Muscle of leg (tissue), 11 donors: ENCODE measurements around the gene CDYL. TPM values are rescaled to one million over a fixed set of nuclear protein-coding genes. Genes with fewer than 3 reads are reported as not detected.

Experiments used
- DNase-seq: peaks from one replicate; pipeline ENCODE4 v3.0.0; 2013
- H3K27ac ChIP-seq: one replicate; pipeline ENCODE4 v1.5.1; 2013; ENCODE audit warnings: mild to moderate bottlenecking, low read length, control low read depth
- H3K27me3 ChIP-seq: one replicate; pipeline ENCODE4 v1.6.1; 2013; ENCODE audit warnings: low read length; ENCODE audit not compliant: control insufficient read depth, insufficient read depth
- H3K36me3 ChIP-seq: one replicate; pipeline ENCODE4 v1.6.1; 2013; ENCODE audit warnings: low read length; ENCODE audit not compliant: control insufficient read depth, insufficient read depth
- H3K4me1 ChIP-seq: one replicate; pipeline ENCODE4 v1.6.1; 2013; ENCODE audit warnings: low read length; ENCODE audit not compliant: control insufficient read depth, insufficient read depth
- H3K4me3 ChIP-seq: one replicate; pipeline ENCODE4 v1.5.1; 2013; ENCODE audit warnings: low read length, control low read depth
- H3K9me3 ChIP-seq: replicated peaks from 2 replicates; pipeline ENCODE4 v1.6.1; 2013; ENCODE audit warnings: low read depth, low read length; ENCODE audit not compliant: control insufficient read depth
- WGBS: methylation state at CpG from one replicate; pipeline ENCODE4 v1.1.5; 2013; ENCODE audit warnings: missing lambda C conversion rate; ENCODE audit not compliant: insufficient coverage; 5-methylcytosine and 5-hydroxymethylcytosine counted together
- polyA plus RNA-seq, 8 donors: library from polyadenylated mRNA; unstranded; fragments of 120-200 nt; gene quantifications; one replicate each; pipeline versions ENCODE4 v1.2.1 to v1.2.3, GENCODE V29; 2013; ENCODE audit warnings: inconsistent platforms in 1 of 8, low replicate concordance in 1 of 8; ENCODE audit not compliant: insufficient read length in 8 of 8, insufficient read depth in 1 of 8
- total RNA-seq: library from RNA; stranded (reverse); fragments of 120-200 nt; gene quantifications from one replicate; pipeline ENCODE4 v1.2.4, GENCODE V29; 2013

Gene CDYL
- total and polyA plus RNA-seq, 9 donors, result 15.6 to 75.3 (median 19.9) TPM

DNA sequence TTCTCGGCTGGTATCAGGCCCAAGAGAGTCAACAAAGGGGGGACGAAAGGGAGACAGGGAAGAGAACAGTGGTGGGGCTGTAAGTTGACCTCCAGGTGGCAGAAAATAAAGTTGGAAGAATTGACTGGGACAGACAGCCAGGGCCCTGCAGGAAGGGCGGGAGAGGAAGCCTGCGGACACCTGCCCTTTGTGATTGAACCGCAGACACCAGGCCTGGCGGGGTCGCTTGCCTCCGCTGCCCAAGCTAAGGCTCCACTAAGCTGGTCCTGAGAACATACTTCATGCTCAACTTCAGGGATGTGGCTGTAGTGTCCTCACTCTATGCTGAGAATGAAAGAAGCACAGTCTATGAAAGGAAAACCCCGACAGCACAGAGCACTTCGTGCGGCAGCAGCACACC is 173.9 kb downstream of the CDYL start:
- Histone ChIP-seq H3K4me1 (no peaks in the 10 kb centered on the region), H3K9me3 (no peaks in the 10 kb centered on the region), H3K27ac (no peak overlapping the region), H3K36me3 (peaks cover 50% of the 10 kb centered on the region), H3K4me3 (no peak overlapping the region), H3K27me3 (no peaks in the 10 kb centered on the region)
- no peak for DNase-seq
- 93% methylated on average over 11 of the region's 11 CpGs for WGBS

DNA sequence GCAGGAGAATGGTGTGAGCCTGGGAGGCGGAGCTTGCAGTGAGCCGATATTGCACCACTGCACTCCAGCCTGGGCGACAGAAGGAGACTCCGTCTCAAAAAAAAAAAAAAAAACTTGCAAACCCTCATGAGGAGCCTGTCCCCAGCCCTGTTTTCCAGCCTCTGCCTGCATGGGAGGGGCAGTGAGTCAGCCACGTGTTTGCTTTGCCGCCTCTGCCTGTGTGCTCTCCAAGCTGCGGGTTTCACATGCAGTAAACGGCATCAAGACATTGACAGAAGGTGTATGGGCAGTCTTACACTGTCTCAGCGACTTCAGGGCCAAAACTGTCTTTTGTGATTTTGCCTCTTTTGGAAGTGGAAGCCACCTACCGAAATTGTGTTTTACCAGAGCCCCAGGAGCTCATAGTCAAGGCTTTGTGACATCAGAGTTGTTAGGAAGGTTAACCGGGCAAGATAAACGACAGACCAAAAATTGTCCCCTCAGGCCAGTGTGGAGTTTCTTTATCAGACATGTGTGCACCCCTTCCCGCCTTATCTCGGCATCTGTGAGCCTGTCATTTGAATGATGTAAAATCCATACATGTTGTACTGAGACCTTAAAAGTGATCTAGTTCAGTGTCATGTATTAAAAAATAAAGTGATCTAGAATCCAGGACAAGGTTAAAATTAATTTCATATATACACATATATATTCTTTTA is 174.8 kb downstream of the CDYL start:
- H3K36me3 ChIP-seq, result peaks cover 50% of the 10 kb centered on the region
- 80% methylated on average over 9 of the region's 14 CpGs for WGBS

DNA sequence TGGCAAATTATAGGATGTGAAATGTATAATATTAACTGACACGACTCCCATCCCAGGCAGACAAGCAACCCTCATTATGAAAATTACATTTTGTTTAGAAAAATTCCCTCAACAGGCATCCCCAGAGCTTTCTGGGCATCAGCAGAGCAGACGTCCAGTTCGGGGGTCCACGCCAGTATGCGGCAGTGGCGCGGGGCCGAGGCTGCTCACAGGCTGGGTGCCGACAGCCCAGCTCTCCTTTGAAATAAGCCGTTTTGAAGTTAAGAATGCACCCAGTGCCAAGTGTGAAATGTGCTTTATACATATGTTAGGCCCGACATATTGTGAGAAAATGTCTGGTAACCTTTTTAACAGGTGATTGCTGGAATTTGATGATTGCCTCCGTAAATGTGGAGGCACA is 177.2 kb downstream of the CDYL start:
- Histone ChIP-seq H3K9me3 (no peaks in the 10 kb centered on the region), H3K4me3 (no peak overlapping the region), H3K27ac (no peak overlapping the region), H3K4me1 (peaks cover 3% of the 10 kb centered on the region), H3K27me3 (no peaks in the 10 kb centered on the region), H3K36me3 (peaks cover 48% of the 10 kb centered on the region)
- WGBS, result 78% methylated on average over 11 of the region's 12 CpGs
- no peak for DNase-seq

More for the DNA sequence above, 174.8 kb downstream of the CDYL start:
- Histone ChIP-seq H3K9me3 (no peaks in the 10 kb centered on the region), H3K4me1 (no peaks in the 10 kb centered on the region), H3K4me3 (no peak overlapping the region), H3K27me3 (no peaks in the 10 kb centered on the region), H3K27ac (no peak overlapping the region)
- DNase-seq, result no peak

DNA sequence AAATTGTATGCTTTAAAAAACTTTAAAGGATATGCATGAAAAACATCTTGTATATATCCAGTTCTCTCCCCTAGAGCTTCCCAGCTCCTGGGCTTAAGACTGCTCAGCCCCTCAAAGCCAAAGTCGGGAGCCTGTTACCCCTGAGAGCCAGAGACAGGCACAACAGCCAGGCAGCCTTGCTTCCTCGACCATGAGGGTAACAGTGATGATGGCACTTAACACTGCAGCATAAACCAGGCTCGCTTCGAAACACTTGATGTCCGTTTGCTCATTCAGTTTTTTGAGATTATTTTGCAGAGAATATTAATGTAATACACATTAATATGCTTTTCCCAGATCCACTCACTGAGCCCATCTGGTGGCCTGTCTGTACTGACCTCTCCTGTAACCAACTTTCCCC is 180.4 kb downstream of the CDYL start:
- H3K27me3 ChIP-seq, result no peaks in the 10 kb centered on the region
- WGBS, result 62% methylated on average over 2 of the region's 5 CpGs
- H3K36me3 ChIP-seq, result peaks cover 29% of the 10 kb centered on the region
- H3K4me1 ChIP-seq, result peaks cover 3% of the 10 kb centered on the region
- no peak overlapping the region for H3K27ac ChIP-seq
- no peak for DNase-seq
- no peaks in the 10 kb centered on the region for H3K9me3 ChIP-seq
- no peak overlapping the region for H3K4me3 ChIP-seq

DNA sequence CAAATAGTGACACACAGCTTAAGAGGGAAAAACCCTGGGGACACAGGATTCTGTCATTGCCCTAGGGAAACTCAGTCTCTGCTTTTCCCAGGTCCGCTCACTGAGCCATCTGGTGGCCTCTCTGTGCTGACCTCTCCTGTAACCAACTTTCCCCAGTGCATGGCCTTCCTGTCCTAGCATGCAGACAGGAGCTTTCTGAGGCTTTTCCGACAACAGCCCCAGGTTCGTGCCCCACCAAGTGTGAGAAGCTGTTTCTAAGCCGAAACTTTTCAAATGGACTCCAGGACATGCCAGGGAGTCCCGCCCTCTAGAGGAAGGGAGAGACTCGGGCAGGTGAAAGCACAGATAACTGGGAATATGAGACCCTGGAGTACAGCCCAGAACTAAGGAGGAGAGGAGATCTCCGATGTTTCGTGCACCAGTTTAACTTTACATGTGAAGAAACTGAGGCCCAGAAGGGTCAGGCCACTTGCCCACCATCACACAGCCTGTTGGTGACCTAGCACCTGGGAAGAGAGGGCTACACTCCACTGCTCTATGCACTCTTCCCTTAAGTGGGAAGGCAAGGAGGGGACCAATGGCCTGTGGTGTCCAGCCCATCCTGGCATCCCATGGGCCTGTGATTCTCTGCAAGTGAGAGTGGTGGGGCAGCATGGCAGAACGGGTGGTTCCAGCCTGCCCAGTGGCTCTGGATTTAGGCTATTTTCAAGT is 181.5 kb downstream of the CDYL start:
- Histone ChIP-seq H3K4me1 (peaks cover 3% of the 10 kb centered on the region), H3K9me3 (no peaks in the 10 kb centered on the region), H3K27me3 (no peaks in the 10 kb centered on the region), H3K36me3 (peaks cover 25% of the 10 kb centered on the region), H3K27ac (no peak overlapping the region), H3K4me3 (no peak overlapping the region)
- 53% methylated on average over 8 of the region's 9 CpGs for WGBS
- DNase-seq, result no peak

DNA sequence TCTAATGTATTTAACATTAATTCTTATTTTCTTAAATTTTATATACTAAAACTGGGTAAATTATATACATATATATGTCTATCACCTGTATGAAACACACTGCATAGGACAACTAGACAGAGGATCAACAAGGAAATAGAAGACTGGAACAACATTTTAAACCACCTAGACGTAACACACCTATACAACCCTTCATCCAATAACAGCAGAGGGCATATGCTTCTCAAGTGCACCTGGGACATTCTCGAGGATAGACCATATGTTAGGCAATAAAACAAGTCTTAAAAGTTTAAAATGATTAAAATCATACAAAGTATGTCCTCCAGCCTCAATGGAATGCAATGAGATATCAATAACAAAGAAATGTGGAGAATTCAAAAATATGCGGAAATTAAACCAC is 182.4 kb downstream of the CDYL start:
- H3K9me3 ChIP-seq, result no peaks in the 10 kb centered on the region
- H3K4me3 ChIP-seq, result no peak overlapping the region
- H3K27me3 ChIP-seq, result no peaks in the 10 kb centered on the region
- H3K27ac ChIP-seq, result no peak overlapping the region
- DNase-seq, result no peak
- H3K4me1 ChIP-seq, result peaks cover 3% of the 10 kb centered on the region
- WGBS, result no CpG with 5 or more reads among the region's 3 CpGs
- H3K36me3 ChIP-seq, result peaks cover 18% of the 10 kb centered on the region

DNA sequence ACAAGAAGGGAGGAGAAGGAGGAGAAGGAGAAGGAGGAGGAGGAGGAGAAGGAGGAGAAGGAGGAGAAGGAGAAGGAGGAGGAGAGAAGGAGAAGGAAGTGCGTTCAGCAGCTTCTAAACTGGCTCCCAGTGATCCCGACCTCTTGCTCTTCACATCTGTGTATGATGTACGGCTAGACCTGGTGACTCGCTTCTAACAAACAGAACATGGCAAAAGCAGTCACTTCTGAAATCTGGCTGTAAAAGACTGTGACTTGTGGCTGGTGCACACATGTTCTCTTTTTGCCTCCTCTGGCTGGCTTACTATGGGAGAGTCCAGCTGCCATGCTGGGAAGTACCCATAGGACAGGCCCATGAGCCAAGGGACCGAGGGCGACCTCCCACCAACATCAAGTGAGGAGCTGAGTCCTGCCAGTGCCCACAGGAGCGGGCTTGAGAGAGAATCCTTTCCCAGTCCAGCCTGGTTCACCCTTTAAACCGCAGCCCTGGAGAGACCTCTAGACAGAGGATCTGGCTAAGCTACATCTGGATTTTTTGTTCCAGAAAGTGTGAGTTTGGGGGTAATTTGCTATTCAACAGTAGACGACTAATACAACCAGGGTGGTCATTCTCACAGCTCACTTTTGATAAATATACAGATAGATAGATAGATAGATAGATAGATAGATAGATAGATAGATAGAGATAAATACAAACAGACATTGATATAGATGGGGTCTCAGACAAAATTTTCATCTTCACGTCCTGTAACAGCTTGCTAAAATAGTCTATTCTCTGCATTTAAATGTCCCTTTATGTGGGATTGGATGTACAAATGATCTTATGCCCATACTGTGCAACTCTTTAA is 185.3 kb downstream of the CDYL start:
- Histone ChIP-seq H3K27ac (no peak overlapping the region), H3K27me3 (no peaks in the 10 kb centered on the region), H3K36me3 (peaks cover 2% of the 10 kb centered on the region), H3K4me3 (no peak overlapping the region), H3K9me3 (no peaks in the 10 kb centered on the region), H3K4me1 (peaks cover 3% of the 10 kb centered on the region)
- no peak for DNase-seq
- 70% methylated on average over 6 of the region's 10 CpGs for WGBS

DNA sequence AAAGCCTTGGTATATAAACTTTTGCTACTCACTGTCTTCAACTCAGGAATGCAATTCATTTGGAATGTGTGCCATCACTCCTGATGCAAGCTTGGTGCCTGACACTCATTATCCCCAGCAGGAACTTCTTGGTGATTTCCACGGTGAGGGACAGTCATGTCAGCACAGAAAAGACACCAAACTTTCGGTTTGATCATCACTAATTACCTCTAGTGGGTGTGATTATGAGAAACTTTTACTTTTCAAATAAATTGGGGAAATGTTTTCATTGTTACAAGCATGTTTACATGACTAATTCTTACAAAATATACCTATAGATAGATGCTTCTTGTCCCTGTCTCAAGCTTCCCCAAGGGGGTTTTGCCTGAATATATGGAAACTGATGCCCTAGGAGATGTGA is 186.7 kb downstream of the CDYL start:
- no peak overlapping the region for H3K4me3 ChIP-seq
- WGBS, result no CpG with 5 or more reads among the region's 2 CpGs
- H3K9me3 ChIP-seq, result no peaks in the 10 kb centered on the region
- no peak for DNase-seq
- H3K36me3 ChIP-seq, result no peaks in the 10 kb centered on the region
- no peaks in the 10 kb centered on the region for H3K27me3 ChIP-seq
- H3K27ac ChIP-seq, result no peak overlapping the region
- H3K4me1 ChIP-seq, result no peaks in the 10 kb centered on the region

DNA sequence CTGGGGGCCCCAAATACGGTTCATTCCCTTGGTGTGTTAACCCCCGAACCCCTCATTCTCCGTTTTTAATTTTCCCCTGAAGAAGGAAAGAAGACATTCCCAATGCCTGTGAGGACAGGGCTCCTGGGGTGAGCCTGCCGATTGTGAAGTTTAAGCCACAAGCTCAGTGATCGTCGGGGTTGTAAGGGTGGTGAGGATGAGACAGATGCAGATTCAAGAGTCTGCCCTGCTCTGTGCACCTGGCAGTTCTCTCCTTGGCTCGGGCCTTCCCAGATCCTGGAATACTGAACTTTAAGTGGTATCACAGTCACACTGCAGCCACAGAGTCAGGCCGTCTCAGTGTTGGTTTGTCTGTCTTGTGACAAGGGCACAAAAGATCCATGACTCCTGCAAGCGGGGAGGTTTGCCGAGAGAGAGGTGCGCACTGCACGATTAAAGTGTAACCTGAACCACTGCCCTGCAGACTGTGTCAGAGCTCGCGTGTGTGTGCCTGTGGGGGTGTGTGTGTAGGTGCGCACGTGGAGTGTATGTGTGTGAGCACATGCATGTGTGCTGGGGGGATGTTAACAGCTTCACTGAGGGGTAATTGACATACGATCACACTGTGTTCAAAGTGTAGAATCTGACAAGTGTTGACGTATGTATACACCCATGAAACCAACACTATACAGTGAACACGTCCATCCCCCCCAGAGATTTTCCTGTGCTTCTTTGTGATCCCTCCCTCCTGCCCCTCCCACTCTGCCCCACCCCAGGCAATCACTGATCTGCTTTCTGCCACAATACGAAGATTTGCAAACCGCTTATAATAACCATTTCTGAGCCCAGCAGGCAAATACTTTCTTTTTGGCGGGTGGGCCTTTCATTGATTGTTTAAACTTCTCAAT is 188.7 kb downstream of the CDYL start:
- no peak for DNase-seq
- H3K27ac ChIP-seq, result no peak overlapping the region
- WGBS, result 45% methylated on average over 14 of the region's 22 CpGs

More for the DNA sequence above, 188.7 kb downstream of the CDYL start:
- no peaks in the 10 kb centered on the region for H3K9me3 ChIP-seq
- peaks cover 4% of the 10 kb centered on the region for H3K4me1 ChIP-seq
- H3K27me3 ChIP-seq, result no peaks in the 10 kb centered on the region
- no peak overlapping the region for H3K4me3 ChIP-seq
- H3K36me3 ChIP-seq, result no peaks in the 10 kb centered on the region
